PFSK-1 (cell line): ENCODE measurements around the gene HMGCLL1.

Experiments
- FOXP2 ChIP-seq: optimal IDR thresholded peaks from 2 replicates; pipeline ENCODE3; 2011; ENCODE audit warnings: borderline replicate concordance, control low read depth, inconsistent platforms; ENCODE audit not compliant: insufficient read depth; ENCODE audit errors: extremely low read length, extremely low read depth
- POLR2AphosphoS5 ChIP-seq: IDR thresholded peaks from 2 replicates; pipeline ENCODE4 v1.6.1; 2012; ENCODE audit warnings: low read depth, mild to moderate bottlenecking, control low read depth, low read length, moderate library complexity
- REST ChIP-seq, 2 experiments: IDR thresholded peaks; 2 replicates each; pipeline versions ENCODE4 v1.6.1 to v1.8.0; 2011 to 2012; ENCODE audit warnings: low read depth in 2 of 2, low read length in 2 of 2, control low read depth in 1 of 2, inconsistent platforms in 1 of 2, mild to moderate bottlenecking in 1 of 2, moderate library complexity in 1 of 2; ENCODE audit not compliant: insufficient read depth in 1 of 2
- SIN3A ChIP-seq: IDR thresholded peaks from 2 replicates; pipeline ENCODE4 v1.6.1; 2012; ENCODE audit warnings: mild to moderate bottlenecking, low read length, moderate library complexity, borderline replicate concordance; ENCODE audit not compliant: insufficient read depth
- TAF1 ChIP-seq: IDR thresholded peaks from 2 replicates; pipeline ENCODE4 v1.6.1; 2012; ENCODE audit warnings: low read length, control low read depth, borderline replicate concordance; ENCODE audit not compliant: insufficient read depth

Gene HMGCLL1

GRCh38 chr6:55601120-55601519 lies 22.1 kb upstream of the HMGCLL1 start:
- TF ChIP-seq FOXP2, result no peak
- TF ChIP-seq SIN3A, result no peak
- no peak for TF ChIP-seq POLR2AphosphoS5
- no peak for TF ChIP-seq REST (IDR thresholded peaks at IDR 0.05; ENCODE audit: insufficient read depth in 1 of 2, low read depth in 2 of 2, low read length in 2 of 2)
- TF ChIP-seq TAF1, result no peak

GRCh38 chr6:55594442-55594841 lies 15.4 kb upstream of the HMGCLL1 start:
- TF ChIP-seq SIN3A (no peak), POLR2AphosphoS5 (no peak), REST (IDR thresholded peaks at IDR 0.05; ENCODE audit: insufficient read depth in 1 of 2, low read depth in 2 of 2, low read length in 2 of 2) (no peak), FOXP2 (no peak), TAF1 (no peak)

- no peak for TF ChIP-seq FOXP2
These were observed 5.8 kb upstream of the HMGCLL1 start for GRCh38 chr6:55584654-55585354.

GRCh38 chr6:55576811-55577210 lies 2.2 kb downstream of the HMGCLL1 start:
- no peak for TF ChIP-seq REST (IDR thresholded peaks at IDR 0.05; ENCODE audit: insufficient read depth in 1 of 2, low read depth in 2 of 2, low read length in 2 of 2)
- TF ChIP-seq TAF1, result no peak
- no peak for TF ChIP-seq POLR2AphosphoS5
- no peak for TF ChIP-seq FOXP2
- TF ChIP-seq SIN3A, result no peak

- no peak for TF ChIP-seq FOXP2
- no peak for TF ChIP-seq POLR2AphosphoS5
- TF ChIP-seq REST (IDR thresholded peaks at IDR 0.05; ENCODE audit: insufficient read depth in 1 of 2, low read depth in 2 of 2, low read length in 2 of 2), result no peak
- TF ChIP-seq SIN3A, result no peak
- TF ChIP-seq TAF1, result no peak
These were observed 4.4 kb downstream of the HMGCLL1 start for GRCh38 chr6:55574556-55574955.
